ENCODE results near the gene RGS6. TPM values are rescaled to one million over a fixed set of nuclear protein-coding genes. Genes with fewer than 3 reads are reported as not detected.

The RGS6 gene
- total RNA-seq, 4 donors from 2014 or later, result 7.6 to 25.3 (median 17.2) TPM

GRCh38 chr14:72590577-72590976, 658.3 kb downstream of the RGS6 start:
- no peaks in the 10 kb centered on the region for H3K36me3 ChIP-seq

DNA sequence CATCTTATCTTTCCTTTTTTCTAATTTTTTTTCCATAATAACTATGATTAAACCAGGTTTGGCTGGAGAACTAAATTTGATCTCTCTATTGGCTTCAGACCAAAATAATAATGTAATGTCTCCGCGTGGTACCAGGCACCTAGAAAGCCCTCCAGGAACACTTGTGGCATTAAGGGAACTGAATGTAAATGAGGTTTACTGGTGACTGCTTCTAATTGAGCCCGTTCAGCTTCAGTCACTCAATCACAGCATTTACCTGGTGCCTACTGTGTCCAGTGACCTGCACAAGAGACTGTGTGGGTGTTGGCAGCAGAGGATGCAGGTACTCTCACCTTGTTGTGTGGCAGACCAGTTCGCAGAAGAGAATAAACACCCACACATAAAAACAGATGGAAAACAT, 659.2 kb downstream of the RGS6 start:
- intact Hi-C loops (cut with DNase I), result no loop called here
- H3K4me1 ChIP-seq, result no peaks in the 10 kb centered on the region
- no peak for DNase-seq
- no peaks in the 10 kb centered on the region for H3K36me3 ChIP-seq
- WGBS, 2 donors, result 78 to 86% methylated on average over 4 of the region's 4 CpGs
- no peak overlapping the region for H3K4me3 ChIP-seq (replicated peaks in 1 of 3)
- TF ChIP-seq, protein P1, sequence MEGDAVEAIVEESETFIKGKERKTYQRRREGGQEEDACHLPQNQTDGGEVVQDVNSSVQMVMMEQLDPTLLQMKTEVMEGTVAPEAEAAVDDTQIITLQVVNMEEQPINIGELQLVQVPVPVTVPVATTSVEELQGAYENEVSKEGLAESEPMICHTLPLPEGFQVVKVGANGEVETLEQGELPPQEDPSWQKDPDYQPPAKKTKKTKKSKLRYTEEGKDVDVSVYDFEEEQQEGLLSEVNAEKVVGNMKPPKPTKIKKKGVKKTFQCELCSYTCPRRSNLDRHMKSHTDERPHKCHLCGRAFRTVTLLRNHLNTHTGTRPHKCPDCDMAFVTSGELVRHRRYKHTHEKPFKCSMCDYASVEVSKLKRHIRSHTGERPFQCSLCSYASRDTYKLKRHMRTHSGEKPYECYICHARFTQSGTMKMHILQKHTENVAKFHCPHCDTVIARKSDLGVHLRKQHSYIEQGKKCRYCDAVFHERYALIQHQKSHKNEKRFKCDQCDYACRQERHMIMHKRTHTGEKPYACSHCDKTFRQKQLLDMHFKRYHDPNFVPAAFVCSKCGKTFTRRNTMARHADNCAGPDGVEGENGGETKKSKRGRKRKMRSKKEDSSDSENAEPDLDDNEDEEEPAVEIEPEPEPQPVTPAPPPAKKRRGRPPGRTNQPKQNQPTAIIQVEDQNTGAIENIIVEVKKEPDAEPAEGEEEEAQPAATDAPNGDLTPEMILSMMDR (IDR thresholded peaks at IDR 0.05), result no peak
- TF ChIP-seq POLR2A (IDR thresholded peaks at IDR 0.05), result no peak
- H3K9me3 ChIP-seq, result no peaks in the 10 kb centered on the region
- no peaks in the 10 kb centered on the region for H3K27me3 ChIP-seq
- H3K27ac ChIP-seq, result no peak overlapping the region

More at GRCh38 chr14:72590577-72590976, 658.3 kb downstream of the RGS6 start:
- H3K27ac ChIP-seq, result no peak overlapping the region
- intact Hi-C loops (cut with DNase I), result no loop called here
- no peak overlapping the region for H3K4me3 ChIP-seq (replicated peaks in 1 of 3)
- 76 to 84% methylated on average over 7 of the region's 7 CpGs for WGBS, 2 donors
- DNase-seq, result no peak
- H3K9me3 ChIP-seq, result no peaks in the 10 kb centered on the region
- TF ChIP-seq POLR2A (IDR thresholded peaks at IDR 0.05), result no peak
- H3K27me3 ChIP-seq, result no peaks in the 10 kb centered on the region
- no peaks in the 10 kb centered on the region for H3K4me1 ChIP-seq

- no peaks in the 10 kb centered on the region for H3K9me3 ChIP-seq
- H3K4me3 ChIP-seq (replicated peaks in 1 of 3), result no peak overlapping the region
- TF ChIP-seq, protein P1 (IDR thresholded peaks at IDR 0.05), result no peak
- TF ChIP-seq POLR2A (IDR thresholded peaks at IDR 0.05), result no peak
- H3K36me3 ChIP-seq, result no peaks in the 10 kb centered on the region
- H3K27me3 ChIP-seq, result no peaks in the 10 kb centered on the region
- no peaks in the 10 kb centered on the region for H3K4me1 ChIP-seq
- H3K27ac ChIP-seq, result no peak overlapping the region
- 90 to 93% methylated on average over 14 of the region's 14 CpGs for WGBS, 2 donors
- intact Hi-C loops (cut with DNase I), result no loop called here
- no peak for DNase-seq
Measured at GRCh38 chr14:72594099-72594901, 662.1 kb downstream of the RGS6 start.

- H3K27ac ChIP-seq, result no peak overlapping the region
- 91 to 95% methylated on average over 8 of the region's 8 CpGs for WGBS, 2 donors
- H3K9me3 ChIP-seq, result no peaks in the 10 kb centered on the region
- no peaks in the 10 kb centered on the region for H3K27me3 ChIP-seq
- H3K4me1 ChIP-seq, result no peaks in the 10 kb centered on the region
- intact Hi-C loops (cut with DNase I), result no loop called here
- DNase-seq, result no peak
- H3K4me3 ChIP-seq (replicated peaks in 1 of 3), result no peak overlapping the region
- TF ChIP-seq POLR2A (IDR thresholded peaks at IDR 0.05), result no peak
- TF ChIP-seq, protein P1 (IDR thresholded peaks at IDR 0.05), result no peak
- no peaks in the 10 kb centered on the region for H3K36me3 ChIP-seq
Measured at GRCh38 chr14:72595152-72595862, 663.1 kb downstream of the RGS6 start.

- no peak overlapping the region for H3K27ac ChIP-seq
- H3K4me1 ChIP-seq, result no peaks in the 10 kb centered on the region
- DNase-seq, result no peak
- H3K4me3 ChIP-seq (replicated peaks in 1 of 3), result no peak overlapping the region
- 62 to 65% methylated on average over 16 of the region's 16 CpGs for WGBS, 2 donors
- no peaks in the 10 kb centered on the region for H3K27me3 ChIP-seq
- intact Hi-C loops (cut with DNase I), result no loop called here
- no peaks in the 10 kb centered on the region for H3K36me3 ChIP-seq
- H3K9me3 ChIP-seq, result no peaks in the 10 kb centered on the region
- TF ChIP-seq, protein P1 (IDR thresholded peaks at IDR 0.05), result no peak
- no peak for TF ChIP-seq POLR2A (IDR thresholded peaks at IDR 0.05)
Measured at GRCh38 chr14:72597252-72598233, 665.3 kb downstream of the RGS6 start.

Data from thyroid gland (tissue), 4 donors.